Uterus (tissue), 2 donors: Measurements from ENCODE around the gene S100A1.
A peak's percentile ranks its signal among the peaks of the same experiment; 100 is the strongest.

ENCODE experiments used
- POLR2A ChIP-seq, 2 donors: fragments of 450-650 bp; IDR thresholded peaks; one replicate each; pipeline ENCODE4 v1.6.1; 2016; ENCODE audit warnings: antibody characterized with exemption in 2 of 2, mild to moderate bottlenecking in 1 of 2, moderate library complexity in 1 of 2
- TF ChIP-seq, protein P1 (sequence below), 4 experiments: fragments of 200-600 bp in 2 of 4; fragments of 450-650 bp in 2 of 4; sonication (generic) in 2 of 4; IDR thresholded peaks; one replicate each; pipeline ENCODE4 v1.5.1; 2016 to 2019; ENCODE audit warnings: antibody characterized with exemption in 4 of 4, mild to moderate bottlenecking in 2 of 4, moderate library complexity in 1 of 4

DNA sequence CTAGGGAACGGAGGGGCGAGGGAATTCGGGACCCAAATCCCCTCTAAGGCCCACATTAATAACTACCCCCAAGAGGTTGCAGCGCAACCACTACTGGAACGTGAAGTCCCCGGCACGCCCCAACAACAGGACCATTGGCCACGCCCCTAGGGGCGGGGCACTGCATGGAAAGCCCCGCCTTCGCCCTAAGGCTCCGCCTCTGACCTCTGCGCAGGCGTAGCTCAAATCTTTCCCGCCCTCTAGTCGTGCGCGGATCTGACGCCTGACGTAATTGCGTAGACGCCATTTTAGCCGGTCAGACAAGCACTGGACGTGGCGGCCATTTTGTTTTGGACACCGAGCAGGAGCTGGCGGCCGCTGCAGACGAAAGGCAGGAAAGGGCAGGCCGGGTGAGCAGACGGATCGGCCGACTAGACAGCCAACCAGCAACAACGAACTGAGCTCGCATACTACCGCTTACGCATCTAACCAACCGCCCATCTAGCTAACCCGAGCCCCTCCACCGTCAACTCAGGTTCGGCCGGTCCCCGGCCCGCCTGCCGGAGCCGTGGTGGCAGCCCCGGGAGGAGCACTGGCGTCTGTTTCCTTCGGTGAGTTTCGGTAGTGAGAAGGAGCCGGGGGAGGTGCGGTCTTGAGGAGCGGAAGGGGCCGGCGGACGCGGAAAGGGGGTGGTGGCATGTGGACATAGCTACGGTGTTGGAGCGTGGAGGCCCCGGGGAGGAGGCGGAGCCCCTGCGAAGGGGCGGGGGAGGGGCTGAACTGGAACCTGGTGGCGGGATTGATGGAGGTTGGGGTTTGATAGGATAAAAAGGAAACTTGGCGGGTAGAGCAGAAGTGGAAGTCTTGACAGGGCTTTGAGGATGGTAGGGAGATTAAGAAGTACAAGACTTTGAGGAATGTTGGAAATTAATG lies 5.8 kb downstream of the S100A1 start, which contains the start of gene CHTOP:
- TF ChIP-seq, protein P1, sequence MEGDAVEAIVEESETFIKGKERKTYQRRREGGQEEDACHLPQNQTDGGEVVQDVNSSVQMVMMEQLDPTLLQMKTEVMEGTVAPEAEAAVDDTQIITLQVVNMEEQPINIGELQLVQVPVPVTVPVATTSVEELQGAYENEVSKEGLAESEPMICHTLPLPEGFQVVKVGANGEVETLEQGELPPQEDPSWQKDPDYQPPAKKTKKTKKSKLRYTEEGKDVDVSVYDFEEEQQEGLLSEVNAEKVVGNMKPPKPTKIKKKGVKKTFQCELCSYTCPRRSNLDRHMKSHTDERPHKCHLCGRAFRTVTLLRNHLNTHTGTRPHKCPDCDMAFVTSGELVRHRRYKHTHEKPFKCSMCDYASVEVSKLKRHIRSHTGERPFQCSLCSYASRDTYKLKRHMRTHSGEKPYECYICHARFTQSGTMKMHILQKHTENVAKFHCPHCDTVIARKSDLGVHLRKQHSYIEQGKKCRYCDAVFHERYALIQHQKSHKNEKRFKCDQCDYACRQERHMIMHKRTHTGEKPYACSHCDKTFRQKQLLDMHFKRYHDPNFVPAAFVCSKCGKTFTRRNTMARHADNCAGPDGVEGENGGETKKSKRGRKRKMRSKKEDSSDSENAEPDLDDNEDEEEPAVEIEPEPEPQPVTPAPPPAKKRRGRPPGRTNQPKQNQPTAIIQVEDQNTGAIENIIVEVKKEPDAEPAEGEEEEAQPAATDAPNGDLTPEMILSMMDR (IDR thresholded peaks at IDR 0.05) = peak in 1 of 4 experiments; percentile 5
- peak; percentile 84 to 99 for TF ChIP-seq POLR2A (IDR thresholded peaks at IDR 0.05)
